ENCODE measurements around the gene ATP6V0B. TPM values are rescaled to one million over a fixed set of nuclear protein-coding genes. Genes with fewer than 3 reads are reported as not detected.

Gene ATP6V0B
- total and polyA plus RNA-seq, 2 of the 13 experiments (the other 11 are each of a cell fraction or from before 2014, with no cell fraction given) = 157 to 161 TPM

- TF ChIP-seq SMC3 (IDR thresholded peaks at IDR 0.05; ENCODE audit: low read length) (no peak), SRSF9 (IDR thresholded peaks at IDR 0.05; ENCODE audit: borderline replicate concordance, insufficient read depth, low read depth, low read length, poor library complexity, severe bottlenecking) (no peak), ZBTB38 (CRISPR knock-in tag; IDR thresholded peaks at IDR 0.05) (no peak), ZNF234 (CRISPR knock-in tag; conservative IDR thresholded peaks at IDR 0.05) (no peak), JDP2 (CRISPR knock-in tag; IDR thresholded peaks at IDR 0.05; ENCODE audit: borderline replicate concordance) (no peak), RBM22 (optimal IDR thresholded peaks at IDR 0.05; ENCODE audit: low read length) (no peak), ZNF850 (CRISPR knock-in tag; conservative IDR thresholded peaks at IDR 0.05) (no peak), MYC (CRISPR knock-in tag; IDR thresholded peaks at IDR 0.05; ENCODE audit: borderline replicate concordance) (no peak), GABPA (IDR thresholded peaks at IDR 0.05; ENCODE audit: low read depth, low read length) (no peak), GABPA (CRISPR knock-in tag; IDR thresholded peaks at IDR 0.05; ENCODE audit: low read depth) (0 out of 2 replicates have a peak, but pooled peaks have one; percentile 27), TBP (CRISPR knock-in tag; IDR thresholded peaks at IDR 0.05) (no peak), TIGD3 (CRISPR knock-in tag; IDR thresholded peaks at IDR 0.05; ENCODE audit: borderline replicate concordance) (no peak), ESRRA (CRISPR knock-in tag; IDR thresholded peaks at IDR 0.05; ENCODE audit: low read depth) (no peak), ZBTB21 (CRISPR knock-in tag; IDR thresholded peaks at IDR 0.05) (no peak), CC2D1A (CRISPR knock-in tag; IDR thresholded peaks at IDR 0.05) (no peak), TMF1 (CRISPR knock-in tag; IDR thresholded peaks at IDR 0.05; ENCODE audit: low read depth) (no peak), SYNCRIP (IDR thresholded peaks at IDR 0.05; ENCODE audit: insufficient read depth, low read depth, low read length) (no peak), HNRNPLL (IDR thresholded peaks at IDR 0.05; ENCODE audit: low read depth, low read length, poor library complexity, severe bottlenecking) (no peak), KAT7 (CRISPR knock-in tag; IDR thresholded peaks at IDR 0.05; ENCODE audit: borderline replicate concordance) (no peak), CREB3 (CRISPR knock-in tag; IDR thresholded peaks at IDR 0.05) (no peak), TFAP4 (IDR thresholded peaks at IDR 0.05; ENCODE audit: borderline replicate concordance, low read depth) (no peak), HOXA9 (CRISPR knock-in tag; IDR thresholded peaks at IDR 0.05; ENCODE audit: borderline replicate concordance) (no peak)
- TF ChIP-seq, protein P1, sequence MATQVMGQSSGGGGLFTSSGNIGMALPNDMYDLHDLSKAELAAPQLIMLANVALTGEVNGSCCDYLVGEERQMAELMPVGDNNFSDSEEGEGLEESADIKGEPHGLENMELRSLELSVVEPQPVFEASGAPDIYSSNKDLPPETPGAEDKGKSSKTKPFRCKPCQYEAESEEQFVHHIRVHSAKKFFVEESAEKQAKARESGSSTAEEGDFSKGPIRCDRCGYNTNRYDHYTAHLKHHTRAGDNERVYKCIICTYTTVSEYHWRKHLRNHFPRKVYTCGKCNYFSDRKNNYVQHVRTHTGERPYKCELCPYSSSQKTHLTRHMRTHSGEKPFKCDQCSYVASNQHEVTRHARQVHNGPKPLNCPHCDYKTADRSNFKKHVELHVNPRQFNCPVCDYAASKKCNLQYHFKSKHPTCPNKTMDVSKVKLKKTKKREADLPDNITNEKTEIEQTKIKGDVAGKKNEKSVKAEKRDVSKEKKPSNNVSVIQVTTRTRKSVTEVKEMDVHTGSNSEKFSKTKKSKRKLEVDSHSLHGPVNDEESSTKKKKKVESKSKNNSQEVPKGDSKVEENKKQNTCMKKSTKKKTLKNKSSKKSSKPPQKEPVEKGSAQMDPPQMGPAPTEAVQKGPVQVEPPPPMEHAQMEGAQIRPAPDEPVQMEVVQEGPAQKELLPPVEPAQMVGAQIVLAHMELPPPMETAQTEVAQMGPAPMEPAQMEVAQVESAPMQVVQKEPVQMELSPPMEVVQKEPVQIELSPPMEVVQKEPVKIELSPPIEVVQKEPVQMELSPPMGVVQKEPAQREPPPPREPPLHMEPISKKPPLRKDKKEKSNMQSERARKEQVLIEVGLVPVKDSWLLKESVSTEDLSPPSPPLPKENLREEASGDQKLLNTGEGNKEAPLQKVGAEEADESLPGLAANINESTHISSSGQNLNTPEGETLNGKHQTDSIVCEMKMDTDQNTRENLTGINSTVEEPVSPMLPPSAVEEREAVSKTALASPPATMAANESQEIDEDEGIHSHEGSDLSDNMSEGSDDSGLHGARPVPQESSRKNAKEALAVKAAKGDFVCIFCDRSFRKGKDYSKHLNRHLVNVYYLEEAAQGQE (IDR thresholded peaks at IDR 0.05; ENCODE audit: borderline replicate concordance in 1 of 2, low read depth in 1 of 2, low read length in 2 of 2) = peak in 1 of 2 experiments; percentile 96; a peak in 2 of 4 replicates
Observed at GRCh38 chr1:43968348-43968948, 6.3 kb upstream of the ATP6V0B start (continued).

Data from HepG2 (cell line).